Activated T-helper 2 cell treated with anti-CD3 and anti-CD28 coated beads, Interferon-gamma antibody, Interleukin-2, Interleukin-4, amounts not matched to agents 10 μg/mL and 5 μg/mL and 100 μg/mL, durations not matched to agents 14 hours and 24 hours and 36 hours (primary cell): ENCODE measurements around the gene MAP3K3. TPM values are rescaled to one million over a fixed set of nuclear protein-coding genes. Genes with fewer than 3 reads are reported as not detected.

Experiments used
- DNase-seq: peaks from one replicate; pipeline ENCODE4 v3.0.0; 2021; ENCODE audit warnings: low spot score
- H3K27ac Mint-ChIP-seq: one replicate; pipeline ENCODE4 v1.8.0; 2021; ENCODE audit warnings: mixed read lengths
- H3K27me3 Mint-ChIP-seq: one replicate; pipeline ENCODE4 v1.8.0; 2021; ENCODE audit warnings: low read depth, mixed read lengths
- H3K36me3 Mint-ChIP-seq: one replicate; pipeline ENCODE4 v1.8.0; 2021; ENCODE audit warnings: low read depth, mixed read lengths
- H3K4me1 Mint-ChIP-seq: one replicate; pipeline ENCODE4 v1.8.0; 2021; ENCODE audit warnings: low read depth, mixed read lengths
- H3K4me3 Mint-ChIP-seq: one replicate; pipeline ENCODE4 v1.8.0; 2021; ENCODE audit warnings: low read depth, mild to moderate bottlenecking, moderate library complexity, mixed read lengths
- H3K9me3 Mint-ChIP-seq: one replicate; pipeline ENCODE4 v1.8.0; 2021; ENCODE audit warnings: mixed read lengths
- intact Hi-C: fragments of 100-400 bp; cut with micrococcal nuclease; formaldehyde crosslinking; loops from one replicate; pipeline ENCODE4 v1.15.1; 2023
- total RNA-seq: library from RNA; stranded (reverse); gene quantifications from 2 replicates; pipeline ENCODE4 v1.2.3, GENCODE V29; 2022

MAP3K3 gene
- total RNA-seq, 1 donor from 2014 or later: 28.7 TPM

GRCh38 chr17:63693411-63694113 lies 71.3 kb downstream of the MAP3K3 start:
- H3K36me3 Mint-ChIP-seq: peaks cover 57% of the 10 kb centered on the region
- peak overlapping the region; percentile 42 for H3K27ac Mint-ChIP-seq
- intact Hi-C loops: no loop called here
- peaks cover 31% of the 10 kb centered on the region for H3K4me1 Mint-ChIP-seq
- H3K9me3 Mint-ChIP-seq: no peaks in the 10 kb centered on the region
- H3K4me3 Mint-ChIP-seq: no peak overlapping the region
- H3K27me3 Mint-ChIP-seq: no peaks in the 10 kb centered on the region
- DNase-seq: no peak

GRCh38 chr17:63694229-63694949 lies 72.2 kb downstream of the MAP3K3 start:
- Mint-ChIP-seq H3K27ac (peak overlapping the region; percentile 42), H3K9me3 (no peaks in the 10 kb centered on the region), H3K4me1 (peaks cover 31% of the 10 kb centered on the region), H3K27me3 (no peaks in the 10 kb centered on the region), H3K4me3 (no peak overlapping the region), H3K36me3 (peaks cover 56% of the 10 kb centered on the region)
- intact Hi-C loops: no loop called here
- no peak for DNase-seq

- DNase-seq: no peak
- peaks cover 31% of the 10 kb centered on the region for H3K4me1 Mint-ChIP-seq
- H3K36me3 Mint-ChIP-seq: peaks cover 51% of the 10 kb centered on the region
- no peaks in the 10 kb centered on the region for H3K9me3 Mint-ChIP-seq
- intact Hi-C loops: loop anchor here (5.0 kb wide), 1 partner anchor 268 kb away; no protein-coding TSS in a partner anchor
- H3K4me3 Mint-ChIP-seq: no peak overlapping the region
- no peaks in the 10 kb centered on the region for H3K27me3 Mint-ChIP-seq
- H3K27ac Mint-ChIP-seq: peak overlapping the region; percentile 65
Measured at GRCh38 chr17:63694950-63695773, 72.9 kb downstream of the MAP3K3 start.

GRCh38 chr17:63695889-63696288 lies 73.7 kb downstream of the MAP3K3 start:
- Mint-ChIP-seq H3K27ac (peak overlapping the region; percentile 90), H3K9me3 (no peaks in the 10 kb centered on the region), H3K4me3 (no peak overlapping the region), H3K36me3 (peaks cover 44% of the 10 kb centered on the region), H3K4me1 (peaks cover 31% of the 10 kb centered on the region), H3K27me3 (no peaks in the 10 kb centered on the region)
- intact Hi-C loops: loop anchor here (2.0 to 5.0 kb wide), 2 partner anchors 145 to 269 kb away; partner anchors contain the start of gene DCAF7
- no peak for DNase-seq

- Mint-ChIP-seq H3K27me3 (no peaks in the 10 kb centered on the region), H3K4me1 (peaks cover 36% of the 10 kb centered on the region)
Measured at GRCh38 chr17:63696381-63696961, 74.3 kb downstream of the MAP3K3 start.

GRCh38 chr17:63697341-63698286 lies 75.4 kb downstream of the MAP3K3 start:
- peaks cover 46% of the 10 kb centered on the region for H3K4me1 Mint-ChIP-seq
- peaks cover 45% of the 10 kb centered on the region for H3K36me3 Mint-ChIP-seq
- intact Hi-C loops: loop anchor here (2.0 to 5.0 kb wide), 2 partner anchors 147 to 270 kb away; partner anchors contain the start of gene DCAF7
- no peaks in the 10 kb centered on the region for H3K9me3 Mint-ChIP-seq
- H3K27me3 Mint-ChIP-seq: no peaks in the 10 kb centered on the region
- DNase-seq: peak; percentile 77
- H3K27ac Mint-ChIP-seq: peak overlapping the region; percentile 90
- H3K4me3 Mint-ChIP-seq: peak overlapping the region; percentile 93

More at GRCh38 chr17:63696381-63696961, 74.3 kb downstream of the MAP3K3 start:
- intact Hi-C loops: loop anchor here (2.0 to 5.0 kb wide), 2 partner anchors 146 to 269 kb away; partner anchors contain the start of gene DCAF7
- Mint-ChIP-seq H3K36me3 (peaks cover 44% of the 10 kb centered on the region), H3K27ac (peak overlapping the region; percentile 90), H3K9me3 (no peaks in the 10 kb centered on the region), H3K4me3 (peak overlapping the region; percentile 93)
- DNase-seq: no peak

- peak overlapping the region; percentile 93 for H3K4me3 Mint-ChIP-seq
- intact Hi-C loops: loop anchor here (5.0 kb wide), 1 partner anchor 271 kb away; no protein-coding TSS in a partner anchor
- DNase-seq: peak; percentile 28
- H3K27me3 Mint-ChIP-seq: no peaks in the 10 kb centered on the region
- H3K27ac Mint-ChIP-seq: peak overlapping the region; percentile 90
- peaks cover 53% of the 10 kb centered on the region for H3K36me3 Mint-ChIP-seq
- peaks cover 54% of the 10 kb centered on the region for H3K4me1 Mint-ChIP-seq
- no peaks in the 10 kb centered on the region for H3K9me3 Mint-ChIP-seq
Measured at GRCh38 chr17:63698381-63698885, 76.2 kb downstream of the MAP3K3 start.

- H3K36me3 Mint-ChIP-seq: peaks cover 60% of the 10 kb centered on the region
- H3K4me3 Mint-ChIP-seq: peak overlapping the region; percentile 93
- intact Hi-C loops: loop anchor here (1.0 to 5.0 kb wide), 4 partner anchors 42 to 272 kb away; partner anchors contain the start of genes CCDC47, MAP3K3 and STRADA
- H3K4me1 Mint-ChIP-seq: peaks cover 59% of the 10 kb centered on the region
- H3K27me3 Mint-ChIP-seq: no peaks in the 10 kb centered on the region
- no peaks in the 10 kb centered on the region for H3K9me3 Mint-ChIP-seq
- DNase-seq: peak; percentile 85
- H3K27ac Mint-ChIP-seq: peak overlapping the region; percentile 90
Measured at GRCh38 chr17:63698886-63699637, 76.8 kb downstream of the MAP3K3 start.

GRCh38 chr17:63699638-63700527 lies 77.7 kb downstream of the MAP3K3 start, which contains the start of gene LIMD2:
TSS of gene LIMD2 (minus strand) at chr17:63700125. CDS start at chr17:63699298, 827 bp downstream.
- peak; percentile 77 for DNase-seq
- H3K4me3 Mint-ChIP-seq: peak within 1 kb of the TSS; percentile 93
- H3K27ac Mint-ChIP-seq: peak within 1 kb of the TSS; percentile 94
- peaks cover 62% of the 10 kb centered on the region for H3K36me3 Mint-ChIP-seq
- no peaks in the 10 kb centered on the region for H3K9me3 Mint-ChIP-seq
- no peaks in the 10 kb centered on the region for H3K27me3 Mint-ChIP-seq
- peaks cover 56% of the 10 kb centered on the region for H3K4me1 Mint-ChIP-seq
- intact Hi-C loops: loop anchor here (1.0 to 5.0 kb wide), 6 partner anchors 41 to 273 kb away; partner anchors contain the start of genes CCDC47, FTSJ3, MAP3K3 and PSMC5
